Measurements from ENCODE around the gene GPRIN2.

GPRIN2 gene

GRCh38 chr10:46565591-46566332 lies 9.3 kb upstream of the GPRIN2 start:
- DNase-seq = peak; percentile 27

- no peak for DNase-seq
Measured at GRCh38 chr10:46560952-46561351, 4.5 kb upstream of the GPRIN2 start.

- DNase-seq = no peak
Measured at GRCh38 chr10:46560381-46560780, 3.9 kb upstream of the GPRIN2 start.

- DNase-seq = no peak
Measured at GRCh38 chr10:46559231-46559671, 2.8 kb upstream of the GPRIN2 start.

GRCh38 chr10:46558392-46559185 lies 2.1 kb upstream of the GPRIN2 start:
- DNase-seq = no peak

- DNase-seq = no peak
Measured at GRCh38 chr10:46558122-46558391, 1.6 kb upstream of the GPRIN2 start.

- no peak for DNase-seq
Measured at GRCh38 chr10:46557319-46558121, 1.1 kb upstream of the GPRIN2 start.

- no peak for DNase-seq
Measured at GRCh38 chr10:46555713-46556514, 544 bp downstream of the GPRIN2 start.

GRCh38 chr10:46555366-46555712 lies 1.1 kb downstream of the GPRIN2 start:
- DNase-seq = no peak

- no peak for DNase-seq
Measured at GRCh38 chr10:46554166-46554781, 2.2 kb downstream of the GPRIN2 start.

GRCh38 chr10:46553238-46554049 lies 3.0 kb downstream of the GPRIN2 start:
- no peak for DNase-seq

GRCh38 chr10:46552526-46553237 lies 3.8 kb downstream of the GPRIN2 start:
- DNase-seq = no peak

GRCh38 chr10:46551701-46552525 lies 4.5 kb downstream of the GPRIN2 start:
- DNase-seq = no peak

- no peak for DNase-seq
Measured at GRCh38 chr10:46550795-46551700, 5.4 kb downstream of the GPRIN2 start.

GRCh38 chr10:46550076-46550790 lies 6.2 kb downstream of the GPRIN2 start:
- DNase-seq = no peak

GRCh38 chr10:46549171-46550075 lies 7.0 kb downstream of the GPRIN2 start:
- no peak for DNase-seq

- no peak for DNase-seq
Measured at GRCh38 chr10:46548498-46549090, 7.9 kb downstream of the GPRIN2 start.
